GM12891 (cell line): Measurements from ENCODE around the gene PARD6B. TPM values are rescaled to one million over a fixed set of nuclear protein-coding genes. Genes with fewer than 3 reads are reported as not detected.
A peak's percentile ranks its signal among the peaks of the same experiment; 100 is the strongest.

Experiments
- DNase-seq: peaks from one replicate; pipeline ENCODE4 v3.0.0; 2011; ENCODE audit warnings: low spot score; ENCODE audit not compliant: insufficient read length
- FAIRE-seq: peaks from 2 replicates; lab custom pipeline; 2011; peaks lifted over from hg19 to GRCh38; lab: Jason Lieb, UNC
- PAX5 ChIP-seq: IDR thresholded peaks from 2 replicates; pipeline ENCODE4 v1.6.1; 2011; ENCODE audit warnings: low read length, moderate library complexity, mild to moderate bottlenecking; ENCODE audit not compliant: insufficient read depth, severe bottlenecking
- POLR2A ChIP-seq: IDR thresholded peaks from 2 replicates; pipeline ENCODE4 v1.6.1; 2011; ENCODE audit warnings: low read depth, low read length, control low read depth
- POLR2AphosphoS5 ChIP-seq: IDR thresholded peaks from 2 replicates; pipeline ENCODE4 v1.6.1; 2011; ENCODE audit warnings: low read depth, low read length, control low read depth
- POU2F2 ChIP-seq: IDR thresholded peaks from 2 replicates; pipeline ENCODE4 v1.6.1; 2011; ENCODE audit warnings: low read depth, mild to moderate bottlenecking, control low read depth, low read length, moderate library complexity
- SPI1 ChIP-seq: IDR thresholded peaks from 2 replicates; pipeline ENCODE4 v1.6.1; 2011; ENCODE audit warnings: low read depth, low read length, control low read depth
- TAF1 ChIP-seq: IDR thresholded peaks from 2 replicates; pipeline ENCODE4 v1.6.1; 2011; ENCODE audit warnings: low read depth, low read length, control low read depth
- polyA plus RNA-seq: library from polyadenylated mRNA; unstranded; fragments of >200 nt; gene quantifications from one replicate; pipeline ENCODE4 v1.2.1, GENCODE V29; 2012; ENCODE audit warnings: low read depth, missing spikeins, inconsistent platforms; ENCODE audit not compliant: missing spikeins

The PARD6B gene, protein sequence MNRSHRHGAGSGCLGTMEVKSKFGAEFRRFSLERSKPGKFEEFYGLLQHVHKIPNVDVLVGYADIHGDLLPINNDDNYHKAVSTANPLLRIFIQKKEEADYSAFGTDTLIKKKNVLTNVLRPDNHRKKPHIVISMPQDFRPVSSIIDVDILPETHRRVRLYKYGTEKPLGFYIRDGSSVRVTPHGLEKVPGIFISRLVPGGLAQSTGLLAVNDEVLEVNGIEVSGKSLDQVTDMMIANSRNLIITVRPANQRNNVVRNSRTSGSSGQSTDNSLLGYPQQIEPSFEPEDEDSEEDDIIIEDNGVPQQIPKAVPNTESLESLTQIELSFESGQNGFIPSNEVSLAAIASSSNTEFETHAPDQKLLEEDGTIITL
- polyA plus RNA-seq: 0.27 TPM

DNA sequence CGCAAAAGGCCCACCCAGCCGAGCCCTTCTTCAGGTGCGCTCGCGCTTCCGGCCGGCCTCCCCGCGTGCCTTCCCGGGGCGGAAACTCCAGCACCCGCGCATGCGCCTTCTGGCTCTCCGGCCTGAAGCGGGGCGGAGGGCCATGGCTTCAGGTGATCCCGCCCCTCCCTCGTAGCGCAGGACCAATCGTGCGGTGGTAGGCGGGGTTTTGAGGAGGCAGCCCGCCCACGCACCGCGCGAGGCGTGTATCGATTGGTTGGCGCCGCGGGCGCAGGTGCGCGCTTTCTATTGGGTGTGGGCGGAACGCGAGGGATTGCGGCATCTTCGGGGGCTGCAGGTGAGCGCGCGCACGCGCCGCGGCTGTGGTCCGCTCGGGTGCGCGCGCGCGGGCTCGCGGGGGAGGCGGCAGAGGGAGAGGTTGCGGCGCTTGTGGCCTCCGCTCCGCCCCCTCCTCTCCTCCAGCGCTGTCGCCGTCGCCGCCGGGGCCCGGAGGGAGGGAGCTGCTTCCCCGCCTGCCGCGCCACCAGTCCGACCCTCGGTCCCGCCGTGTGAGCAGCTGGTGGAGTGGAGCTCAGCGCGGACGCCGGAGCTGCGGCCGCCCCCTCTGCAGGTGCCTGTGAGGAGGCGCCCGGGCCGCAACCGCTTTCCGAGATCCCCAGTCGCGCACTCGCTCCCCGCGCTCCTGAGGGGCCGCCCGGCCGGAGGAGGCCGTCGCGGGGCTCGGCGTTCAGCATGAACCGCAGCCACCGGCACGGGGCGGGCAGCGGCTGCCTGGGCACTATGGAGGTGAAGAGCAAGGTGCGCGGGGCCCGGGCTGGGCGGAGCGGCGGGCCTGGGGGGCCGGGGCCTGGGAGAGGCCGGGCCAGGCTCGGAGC, at the start of gene PARD6B:
PARD6B (plus strand) TSS at position 526 of the 875 bp plus-strand sequence; CDS start at position 733, 207 bp downstream.
- FAIRE-seq: peak; percentile 98
- TF ChIP-seq TAF1 (peak; percentile 40; the same call in 1 of the 2 replicates), PAX5 (peak; percentile 44), POU2F2 (no peak), POLR2A (no peak), SPI1 (no peak)
- DNase-seq: peak; percentile 99

DNA sequence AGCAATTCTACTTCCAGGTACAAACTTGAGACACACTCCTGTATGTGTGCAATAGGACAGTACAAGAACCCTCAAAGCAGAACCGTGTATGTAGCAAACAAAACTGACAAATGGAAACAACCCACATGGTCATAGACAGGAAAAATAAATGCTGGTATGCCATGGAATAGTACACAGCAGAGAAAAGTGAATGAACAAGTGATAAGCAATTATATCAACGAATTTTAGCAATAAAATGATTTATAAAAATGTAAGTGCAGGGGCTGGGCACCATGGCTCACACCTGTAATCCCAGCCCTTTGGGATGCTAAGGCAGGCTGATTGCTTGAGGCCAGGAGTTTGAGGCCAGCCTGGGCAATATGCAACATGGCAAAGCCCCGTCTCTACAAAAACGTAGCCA, 49.3 kb upstream of the PARD6B start:
- no peak for FAIRE-seq
- DNase-seq: no peak
- TF ChIP-seq PAX5 (no peak), TAF1 (no peak), SPI1 (no peak), POU2F2 (no peak), POLR2AphosphoS5 (no peak), POLR2A (no peak)

DNA sequence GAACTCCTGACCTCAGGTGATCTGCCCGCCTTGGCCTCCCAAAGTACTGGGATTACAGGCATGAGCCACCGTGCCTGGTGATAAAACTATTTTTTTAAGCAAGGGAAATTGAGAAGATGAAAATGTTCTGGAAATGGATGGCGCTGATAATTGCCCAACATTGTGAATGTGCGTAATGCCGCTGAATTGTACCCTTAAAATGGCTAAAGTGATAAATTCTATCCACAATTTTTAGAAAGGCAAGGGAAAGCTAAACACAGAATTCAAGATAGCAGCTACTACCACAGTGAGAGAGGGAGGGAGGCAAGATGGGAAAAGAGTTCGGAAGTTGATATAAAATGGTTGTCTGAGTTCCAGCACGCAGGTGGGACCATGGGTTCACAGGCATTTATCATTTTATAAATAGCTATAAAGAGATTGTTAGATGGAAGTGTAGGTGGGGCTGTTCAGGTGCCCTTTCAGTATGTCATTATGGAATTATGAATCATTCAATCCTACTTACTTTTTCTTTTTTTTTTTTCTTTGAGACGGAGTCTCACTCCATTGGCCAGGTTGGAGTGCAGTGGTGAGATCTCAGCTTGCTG, 48.3 kb upstream of the PARD6B start:
- TF ChIP-seq POLR2AphosphoS5 (no peak), POU2F2 (no peak), POLR2A (no peak), TAF1 (no peak), SPI1 (no peak), PAX5 (no peak)
- DNase-seq (no peak), FAIRE-seq (no peak)

DNA sequence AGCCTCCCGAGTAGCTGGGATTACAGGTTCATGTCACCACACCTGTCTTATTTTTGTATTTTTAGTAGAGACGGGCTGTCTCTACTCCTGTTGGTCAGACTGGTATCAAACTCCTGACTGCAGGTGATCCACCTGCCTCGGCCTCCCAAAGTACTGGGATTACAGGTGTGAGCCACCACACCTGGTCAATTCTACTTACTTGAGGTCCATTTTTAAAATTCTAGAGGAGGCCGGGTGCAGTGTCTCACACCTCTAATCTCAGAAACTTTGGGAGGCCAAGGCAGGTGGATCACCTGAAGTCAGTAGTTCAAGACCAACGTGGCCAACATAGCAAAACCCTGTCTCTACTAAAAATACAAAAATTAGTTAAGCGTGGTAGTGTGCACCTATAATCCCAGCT, 47.8 kb upstream of the PARD6B start:
- FAIRE-seq (no peak), DNase-seq (no peak)
- no peak for TF ChIP-seq TAF1
- TF ChIP-seq POU2F2: no peak
- no peak for TF ChIP-seq POLR2A
- TF ChIP-seq PAX5: no peak
- TF ChIP-seq POLR2AphosphoS5: no peak
- TF ChIP-seq SPI1: no peak

DNA sequence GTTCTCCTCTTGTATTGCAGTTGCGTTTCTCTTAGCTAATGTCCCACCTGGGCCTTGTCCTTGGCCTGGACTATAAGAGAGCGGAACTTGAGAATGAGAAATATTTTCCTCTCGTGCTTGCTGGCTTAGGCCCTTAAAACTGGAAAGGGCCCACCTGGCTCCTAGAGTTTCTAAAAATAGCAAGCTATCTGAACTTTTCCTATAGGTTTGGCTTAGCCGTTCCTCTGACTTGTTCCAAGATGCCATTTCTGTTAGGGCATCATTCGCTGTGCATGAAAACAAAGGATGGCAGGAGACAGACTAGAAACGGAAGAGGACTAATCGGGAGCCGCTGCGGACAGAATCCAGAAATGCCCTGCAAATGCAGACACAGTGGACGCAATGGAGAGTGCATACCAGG, 44.6 kb upstream of the PARD6B start:
- DNase-seq: no peak
- no peak for FAIRE-seq

DNA sequence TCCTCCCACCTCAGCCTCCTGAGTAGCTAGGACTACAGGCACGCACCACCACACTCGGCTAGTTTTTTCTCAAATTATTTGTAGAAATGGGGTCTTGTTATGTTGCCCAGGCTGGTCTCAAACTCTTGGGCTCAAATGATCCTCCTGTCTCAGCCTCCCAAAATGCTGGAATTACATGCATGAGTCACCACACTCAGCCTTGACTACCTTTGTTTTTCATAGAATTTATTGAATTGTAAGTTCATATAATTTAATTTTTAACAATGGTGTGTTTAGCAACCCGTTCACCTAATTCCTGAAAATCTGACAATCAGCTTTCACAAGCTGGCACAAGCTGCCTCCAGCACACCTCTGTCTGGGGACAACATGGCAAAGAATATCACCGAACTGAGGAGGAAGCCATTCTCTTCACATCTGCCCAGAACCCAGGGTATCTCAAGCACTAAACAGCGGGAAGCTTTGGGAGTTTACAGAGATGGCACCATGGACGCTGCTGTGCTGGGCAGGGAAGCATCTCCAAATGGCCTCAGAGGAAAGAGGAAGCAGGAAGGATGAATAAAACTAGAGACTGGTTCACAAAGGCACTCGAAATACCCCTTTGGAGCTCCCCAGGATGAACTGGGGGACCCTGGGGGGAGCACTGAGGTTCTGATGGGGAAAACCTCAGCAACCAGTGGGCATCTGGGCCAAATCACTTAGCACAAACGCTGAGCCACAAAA, 43.0 kb upstream of the PARD6B start:
- no peak for FAIRE-seq

More for the DNA sequence above, 44.6 kb upstream of the PARD6B start:
- TF ChIP-seq POU2F2 (no peak), PAX5 (no peak), SPI1 (no peak), POLR2AphosphoS5 (no peak), POLR2A (no peak), TAF1 (no peak)

DNA sequence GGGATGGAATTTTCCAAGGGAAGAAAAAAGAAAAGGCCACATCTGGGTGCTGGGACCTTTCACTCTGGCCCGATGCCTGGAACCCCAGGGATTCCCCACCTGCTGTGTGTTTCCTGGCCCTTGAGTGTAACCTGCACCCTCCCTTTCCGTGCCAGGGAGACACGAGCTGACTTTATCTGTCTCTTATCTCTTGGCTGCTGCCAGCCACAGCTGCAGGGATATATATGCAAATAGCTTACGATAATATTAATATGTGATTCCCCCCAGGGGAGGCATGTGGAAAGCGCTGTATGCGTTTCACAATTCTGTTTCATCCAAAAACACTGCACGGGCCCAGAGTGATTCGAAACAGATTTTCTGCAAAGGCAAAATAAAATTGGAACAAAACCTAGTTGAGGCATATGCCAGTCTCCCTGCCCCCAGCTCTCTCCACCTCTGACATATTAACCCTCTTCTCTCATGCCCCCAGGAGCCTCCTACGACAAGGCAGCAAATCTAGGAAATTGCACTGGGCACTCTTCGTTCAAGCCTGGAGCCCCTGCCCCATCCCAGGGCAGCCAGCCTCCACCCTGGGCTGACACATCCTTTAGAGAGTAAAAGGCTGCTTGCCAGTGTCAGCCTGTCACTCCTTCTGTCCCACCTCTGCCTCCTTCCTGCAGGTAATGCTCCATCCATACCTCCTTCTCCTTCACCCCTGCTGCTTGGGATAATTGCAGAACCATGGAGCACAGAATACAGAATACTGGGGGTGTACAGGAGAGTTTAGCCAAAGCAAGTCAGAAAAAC, 41.3 kb upstream of the PARD6B start:
- DNase-seq (no peak), FAIRE-seq (no peak)
- TF ChIP-seq TAF1: no peak
- TF ChIP-seq PAX5: no peak
- TF ChIP-seq POLR2A: no peak
- TF ChIP-seq POU2F2: no peak
- no peak for TF ChIP-seq SPI1
- no peak for TF ChIP-seq POLR2AphosphoS5

More for the DNA sequence above, 43.0 kb upstream of the PARD6B start:
- DNase-seq: no peak
- TF ChIP-seq POLR2AphosphoS5 (no peak), POU2F2 (no peak), POLR2A (no peak), SPI1 (peak; percentile 15; the same call in 1 of the 2 replicates)

DNA sequence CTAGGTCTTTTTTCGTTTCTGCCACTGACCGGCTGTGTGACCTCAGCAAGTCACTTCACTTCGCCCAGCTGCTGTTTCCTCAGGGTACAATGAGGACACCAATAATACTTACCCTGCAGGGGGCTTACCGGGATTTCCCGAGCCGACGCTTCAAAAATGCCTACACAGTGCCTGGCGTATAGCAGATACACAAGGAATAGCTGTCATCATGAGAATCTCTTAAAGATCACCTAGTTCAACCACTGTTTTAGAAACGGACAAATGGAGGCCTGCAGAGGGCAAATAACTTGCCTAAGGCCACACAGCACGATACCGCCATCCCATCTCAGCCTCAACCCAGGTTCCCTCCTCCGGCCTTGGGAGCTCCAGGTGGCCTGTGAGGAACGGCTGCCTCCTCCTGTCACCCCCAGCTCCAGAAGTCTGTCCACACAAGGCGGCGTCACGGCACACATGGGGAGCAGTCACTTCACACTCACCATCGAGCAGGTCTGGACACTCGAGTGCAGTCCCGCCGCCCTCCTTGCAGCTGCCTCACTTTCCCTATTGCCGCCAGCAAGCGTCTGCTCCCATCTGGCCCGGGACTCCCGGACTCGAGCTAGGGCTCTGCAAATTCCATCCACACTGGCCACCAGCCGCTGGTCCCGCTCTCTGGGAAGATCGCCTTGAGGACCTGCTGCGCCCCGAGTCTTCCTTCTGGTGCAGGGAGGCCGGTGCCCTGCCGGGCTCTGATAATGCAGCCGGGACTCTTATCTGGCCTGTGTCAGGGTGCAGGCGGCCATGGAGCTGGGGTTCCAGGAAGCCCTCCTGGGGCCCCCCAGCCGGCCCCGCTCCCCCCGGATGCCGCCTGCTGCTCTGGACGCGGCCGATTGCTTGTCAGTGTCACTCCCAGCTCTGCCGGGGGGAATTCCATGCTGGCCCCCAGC, 40.5 kb upstream of the PARD6B start, which contains the start of gene RIPOR3:
RIPOR3 (minus strand) TSS at position 893 of the 923 bp plus-strand sequence; CDS start at position 479, 414 bp downstream.
- no peak for DNase-seq
- no peak for FAIRE-seq
- TF ChIP-seq PAX5 (no peak), POLR2AphosphoS5 (no peak), POU2F2 (no peak), TAF1 (no peak), SPI1 (no peak), POLR2A (no peak)
